Activated T-cell treated with anti-CD3 and anti-CD28 coated beads, Interleukin-2, amount 50 U/mL, for 24 hours (primary cell): Measurements from ENCODE around the gene OR51A4.

Experiments
- DNase-seq: peaks from one replicate; pipeline ENCODE4 v3.0.0-alpha.2; 2020
- H3K27ac Mint-ChIP-seq: 2 replicates; pipeline ENCODE4 v1.8.0; 2020; ENCODE audit warnings: mild to moderate bottlenecking, mixed read lengths
- H3K27me3 Mint-ChIP-seq: 2 replicates; pipeline ENCODE4 v1.8.0; 2020; ENCODE audit warnings: mixed read lengths
- H3K36me3 Mint-ChIP-seq: 2 replicates; pipeline ENCODE4 v1.8.0; 2020; ENCODE audit warnings: low read depth, mixed read lengths
- H3K4me1 Mint-ChIP-seq: 2 replicates; pipeline ENCODE4 v1.8.0; 2020; ENCODE audit warnings: low read depth, mixed read lengths
- H3K4me3 Mint-ChIP-seq: 2 replicates; pipeline ENCODE4 v1.8.0; 2020; ENCODE audit warnings: mild to moderate bottlenecking, moderate library complexity, mixed read lengths
- H3K9me3 Mint-ChIP-seq: 2 replicates; pipeline ENCODE4 v1.8.0; 2020; ENCODE audit warnings: mixed read lengths

The OR51A4 gene

GRCh38 chr11:4922304-4922703, 25.1 kb downstream of the OR51A4 start:
- no peaks in the 10 kb centered on the region for H3K4me1 Mint-ChIP-seq
- no peak overlapping the region for H3K27ac Mint-ChIP-seq
- no peaks in the 10 kb centered on the region for H3K36me3 Mint-ChIP-seq
- peaks cover 7% of the 10 kb centered on the region for H3K27me3 Mint-ChIP-seq
- no peak for DNase-seq
- H3K4me3 Mint-ChIP-seq: no peak overlapping the region
- no peaks in the 10 kb centered on the region for H3K9me3 Mint-ChIP-seq

- H3K27ac Mint-ChIP-seq: no peak overlapping the region
- H3K36me3 Mint-ChIP-seq: no peaks in the 10 kb centered on the region
- no peak overlapping the region for H3K4me3 Mint-ChIP-seq
- peaks cover 7% of the 10 kb centered on the region for H3K27me3 Mint-ChIP-seq
- DNase-seq: no peak
- H3K9me3 Mint-ChIP-seq: no peaks in the 10 kb centered on the region
- no peaks in the 10 kb centered on the region for H3K4me1 Mint-ChIP-seq
Measured at GRCh38 chr11:4921796-4922195, 25.6 kb downstream of the OR51A4 start.

GRCh38 chr11:4919250-4919649, 28.2 kb downstream of the OR51A4 start, which contains the start of gene OR51G2:
OR51G2 (minus strand) TSS chr11:4919350; CDS start chr11:4915663, 3,687 bp downstream.
- no peaks in the 10 kb centered on the region for H3K36me3 Mint-ChIP-seq
- H3K4me1 Mint-ChIP-seq: no peaks in the 10 kb centered on the region
- DNase-seq: no peak
- H3K27ac Mint-ChIP-seq: no peak within 1 kb of the TSS
- no peaks in the 10 kb centered on the region for H3K9me3 Mint-ChIP-seq
- no peak within 1 kb of the TSS for H3K4me3 Mint-ChIP-seq
- peaks cover 7% of the 10 kb centered on the region for H3K27me3 Mint-ChIP-seq

- DNase-seq: no peak
- no peaks in the 10 kb centered on the region for H3K36me3 Mint-ChIP-seq
- no peaks in the 10 kb centered on the region for H3K27me3 Mint-ChIP-seq
- H3K9me3 Mint-ChIP-seq: no peaks in the 10 kb centered on the region
- H3K27ac Mint-ChIP-seq: no peak overlapping the region
- no peak overlapping the region for H3K4me3 Mint-ChIP-seq
- no peaks in the 10 kb centered on the region for H3K4me1 Mint-ChIP-seq
Measured at GRCh38 chr11:4916581-4916980, 30.8 kb downstream of the OR51A4 start.

GRCh38 chr11:4903484-4903883, 43.9 kb downstream of the OR51A4 start, which contains the start of gene OR51A7:
OR51A7 (plus strand) TSS chr11:4903783; CDS start chr11:4907370, 3,587 bp downstream.
- Mint-ChIP-seq H3K27ac (no peak within 1 kb of the TSS), H3K4me1 (no peaks in the 10 kb centered on the region), H3K4me3 (no peak within 1 kb of the TSS), H3K9me3 (no peaks in the 10 kb centered on the region), H3K36me3 (no peaks in the 10 kb centered on the region), H3K27me3 (peaks cover 2% of the 10 kb centered on the region)
- DNase-seq: no peak
